Peyer's patch (tissue), 4 donors: Measurements from ENCODE around the gene KIF21A.

Experiments used
- POLR2A ChIP-seq, 2 donors: fragments of 450-650 bp; IDR thresholded peaks; one replicate each; pipeline ENCODE4 v1.5.1; 2017; ENCODE audit warnings: antibody characterized with exemption in 2 of 2, mild to moderate bottlenecking in 2 of 2, moderate library complexity in 2 of 2
- TF ChIP-seq, protein P1 (sequence below), 6 experiments: fragments of 450-650 bp in 4 of 6; fragments of 200-600 bp in 2 of 6; sonication (generic) in 1 of 6; IDR thresholded peaks; one replicate each; pipeline ENCODE4 v1.5.1; 2017 to 2019; ENCODE audit warnings: antibody characterized with exemption in 6 of 6, mild to moderate bottlenecking in 3 of 6, moderate library complexity in 1 of 6

- TF ChIP-seq, protein P1, sequence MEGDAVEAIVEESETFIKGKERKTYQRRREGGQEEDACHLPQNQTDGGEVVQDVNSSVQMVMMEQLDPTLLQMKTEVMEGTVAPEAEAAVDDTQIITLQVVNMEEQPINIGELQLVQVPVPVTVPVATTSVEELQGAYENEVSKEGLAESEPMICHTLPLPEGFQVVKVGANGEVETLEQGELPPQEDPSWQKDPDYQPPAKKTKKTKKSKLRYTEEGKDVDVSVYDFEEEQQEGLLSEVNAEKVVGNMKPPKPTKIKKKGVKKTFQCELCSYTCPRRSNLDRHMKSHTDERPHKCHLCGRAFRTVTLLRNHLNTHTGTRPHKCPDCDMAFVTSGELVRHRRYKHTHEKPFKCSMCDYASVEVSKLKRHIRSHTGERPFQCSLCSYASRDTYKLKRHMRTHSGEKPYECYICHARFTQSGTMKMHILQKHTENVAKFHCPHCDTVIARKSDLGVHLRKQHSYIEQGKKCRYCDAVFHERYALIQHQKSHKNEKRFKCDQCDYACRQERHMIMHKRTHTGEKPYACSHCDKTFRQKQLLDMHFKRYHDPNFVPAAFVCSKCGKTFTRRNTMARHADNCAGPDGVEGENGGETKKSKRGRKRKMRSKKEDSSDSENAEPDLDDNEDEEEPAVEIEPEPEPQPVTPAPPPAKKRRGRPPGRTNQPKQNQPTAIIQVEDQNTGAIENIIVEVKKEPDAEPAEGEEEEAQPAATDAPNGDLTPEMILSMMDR (IDR thresholded peaks at IDR 0.05) = no peak
- no peak for TF ChIP-seq POLR2A (IDR thresholded peaks at IDR 0.05)
These were observed 56.6 kb downstream of the KIF21A start for GRCh38 chr12:39386335-39386734.
